A549 (cell line): Measurements from ENCODE around the gene IFNL3. TPM values are rescaled to one million over a fixed set of nuclear protein-coding genes. Genes with fewer than 3 reads are reported as not detected.
A peak's percentile ranks its signal among the peaks of the same experiment; 100 is the strongest.

Experiments used
- ATAC-seq, 2 experiments: fragments of 200-7000 bp in 1 of 2; fragments of >200 bp in 1 of 2; cut with Nextera tagmentation in 1 of 2; cut with Tn5 transposase in 1 of 2; 3 replicates each; pipeline versions ENCODE4 v1.8.0 to v1.9.1; 2018 to 2020; ENCODE audit warnings: mild to moderate bottlenecking in 1 of 2, moderate library complexity in 1 of 2
- CTCF ChIA-PET: fragments of 300-600 bp; sonication (Branson Sonifier 250); formaldehyde crosslinking; extraction: SDS; loops from one replicate; lab custom pipeline; 2021; ENCODE audit warnings: antibody characterized with exemption, inconsistent platforms; lab: Yijun Ruan, JAX
- POLR2A ChIA-PET: fragments of 350-600 bp; formaldehyde crosslinking; extraction: SDS; loops from one replicate; lab custom pipeline; 2021; ENCODE audit warnings: antibody characterized with exemption, inconsistent platforms; lab: Yijun Ruan, JAX
- DNase-seq, 2 experiments: peaks; one replicate each; pipeline versions ENCODE4 v3.0.0 to v3.0.0-alpha.2; 2011 to 2016; ENCODE audit warnings: low read depth in 1 of 2, low spot score in 1 of 2
- FAIRE-seq: peaks from 2 replicates; lab custom pipeline; 2011; peaks lifted over from hg19 to GRCh38; lab: Jason Lieb, UNC
- H3K27ac ChIP-seq, 2 experiments: fragments of >200 bp; sonication (Bioruptor Twin); formaldehyde crosslinking; 3 replicates each; pipeline ENCODE4 v1.5.1; 2016 to 2017
- H3K4me1 ChIP-seq: fragments of >200 bp; sonication (Bioruptor Twin); formaldehyde crosslinking; 3 replicates; pipeline ENCODE4 v1.6.1; 2016
- H3K4me2 ChIP-seq: fragments of >200 bp; sonication (Bioruptor Twin); formaldehyde crosslinking; 3 replicates; pipeline ENCODE4 v1.6.1; 2016
- H3K4me3 ChIP-seq: fragments of >200 bp; sonication (Bioruptor Twin); formaldehyde crosslinking; 3 replicates; pipeline ENCODE4 v1.5.1; 2016
- H3K9me3 ChIP-seq: fragments of >200 bp; sonication (Bioruptor Twin); formaldehyde crosslinking; 3 replicates; pipeline ENCODE4 v1.6.1; 2016
- CEBPB ChIP-seq, 2 experiments: fragments of >200 bp in 1 of 2; sonication (Bioruptor Twin) in 1 of 2; formaldehyde crosslinking in 1 of 2; IDR thresholded peaks; 2 replicates each; pipeline ENCODE4 v1.6.1; 2012 to 2016
- CHD4 ChIP-seq: fragments of 200-600 bp; sonication (generic); IDR thresholded peaks from 2 replicates; pipeline ENCODE4 v1.6.1; 2016; ENCODE audit warnings: antibody characterized with exemption, mild to moderate bottlenecking, borderline replicate concordance
- E2F6 ChIP-seq: IDR thresholded peaks from 2 replicates; pipeline ENCODE4 v1.6.1; 2012; ENCODE audit warnings: low read depth, borderline replicate concordance
- FOSB ChIP-seq: fragments of 250-450 bp; sonication (Bioruptor Pico); IDR thresholded peaks from 2 replicates; pipeline ENCODE4 v1.5.0; 2020; ENCODE audit warnings: mild to moderate bottlenecking, moderate library complexity
- FOSL2 ChIP-seq, 2 experiments: fragments of 450-650 bp in 1 of 2; fragments of >200 bp in 1 of 2; sonication (Bioruptor Twin) in 1 of 2; formaldehyde crosslinking; IDR thresholded peaks; 2 replicates each; pipeline versions ENCODE4 v1.5.0 to v1.6.1; 2016 to 2020; ENCODE audit warnings: mild to moderate bottlenecking in 1 of 2, moderate library complexity in 1 of 2
- GATA3 ChIP-seq: IDR thresholded peaks from 2 replicates; pipeline ENCODE4 v1.6.1; 2012; ENCODE audit warnings: borderline replicate concordance
- HES2 ChIP-seq: fragments of >200 bp; sonication (Bioruptor Twin); formaldehyde crosslinking; IDR thresholded peaks from 2 replicates; pipeline ENCODE4 v1.6.1; 2016
- HMGXB4 ChIP-seq: fragments of 250-450 bp; sonication (Bioruptor Pico); IDR thresholded peaks from 2 replicates; pipeline ENCODE4 v1.5.0; 2021; ENCODE audit warnings: mild to moderate bottlenecking, moderate library complexity, borderline replicate concordance
- JUNB ChIP-seq: fragments of >200 bp; sonication (Bioruptor Twin); formaldehyde crosslinking; IDR thresholded peaks from 2 replicates; pipeline ENCODE4 v1.6.1; 2016
- KDM1A ChIP-seq: fragments of 200-600 bp; sonication (generic); IDR thresholded peaks from 2 replicates; pipeline ENCODE4 v1.6.1; 2016; ENCODE audit warnings: low read depth, mild to moderate bottlenecking
- MAFK ChIP-seq: fragments of 450-650 bp; IDR thresholded peaks from 2 replicates; pipeline ENCODE4 v1.6.1; 2014; ENCODE audit not compliant: partially characterized antibody
- MAX ChIP-seq: IDR thresholded peaks from 2 replicates; pipeline ENCODE4 v1.6.1; 2012
- PHF8 ChIP-seq: fragments of 200-600 bp; sonication (generic); IDR thresholded peaks from 2 replicates; pipeline ENCODE4 v1.6.1; 2016; ENCODE audit warnings: low read depth, mild to moderate bottlenecking, antibody characterized with exemption, moderate library complexity, borderline replicate concordance
- POLR2AphosphoS2 ChIP-seq: conservative IDR thresholded peaks from 2 replicates; pipeline ENCODE4 v1.6.1; 2012; ENCODE audit warnings: low read length, improper control_type of control experiment, inconsistent platforms
- RARB ChIP-seq: fragments of 250-450 bp; sonication (Bioruptor Pico); IDR thresholded peaks from 2 replicates; pipeline ENCODE4 v1.8.0; 2021; ENCODE audit warnings: mild to moderate bottlenecking, moderate library complexity
- REST ChIP-seq: fragments of 200-600 bp; sonication (generic); IDR thresholded peaks from 2 replicates; pipeline ENCODE4 v1.6.1; 2016; ENCODE audit warnings: antibody characterized with exemption, mild to moderate bottlenecking, moderate library complexity
- RFX5 ChIP-seq: fragments of 450-650 bp; IDR thresholded peaks from 2 replicates; pipeline ENCODE4 v1.7.1; 2014; ENCODE audit warnings: antibody characterized with exemption, mild to moderate bottlenecking, moderate library complexity
- RNF2 ChIP-seq: fragments of 200-600 bp; sonication (generic); IDR thresholded peaks from 2 replicates; pipeline ENCODE4 v1.6.1; 2016; ENCODE audit warnings: low read depth, mild to moderate bottlenecking, antibody characterized with exemption, moderate library complexity, borderline replicate concordance
- TFCP2L1 ChIP-seq: fragments of 250-450 bp; sonication (Bioruptor Pico); IDR thresholded peaks from 2 replicates; pipeline ENCODE4 v1.5.0; 2021; ENCODE audit warnings: mild to moderate bottlenecking
- WGBS: methylation state at CpG from one replicate; pipeline ENCODE4 v1.1.6; 2017; ENCODE audit errors: missing lambda C conversion rate; 5-methylcytosine and 5-hydroxymethylcytosine counted together
- polyA plus RNA-seq, 4 experiments: library from polyadenylated mRNA; depleted of rRNA in 3 of 4; stranded (reverse); fragments of >200 nt; fragmentation: RNase III in 1 of 4; extraction: RNeasy Plus Mini Kit Qiagen cat#74134 plus additional on column Dnase treatment in 1 of 4; gene quantifications; 2 replicates in 3 of 4; 3 replicates in 1 of 4; pipeline ENCODE4 v1.2.3, GENCODE V29; 2011 to 2017

IFNL3 gene
- polyA plus RNA-seq, 2 of the 4 experiments (the other 2 are of a cell fraction) = not detected

- Histone ChIP-seq H3K4me2 (no peak overlapping the region), H3K4me1 (no peaks in the 10 kb centered on the region), H3K4me3 (no peak overlapping the region), H3K9me3 (no peaks in the 10 kb centered on the region)
- 89% methylated on average over 7 of the region's 7 CpGs for WGBS
- FAIRE-seq (no peak), DNase-seq (no peak)
- TF ChIP-seq JUNB = no peak
- TF ChIP-seq RARB (CRISPR knock-in tag) = no peak
- no peak for TF ChIP-seq HMGXB4 (CRISPR knock-in tag)
- peak; percentile 24 to 51; a peak in 3 of 4 replicates for TF ChIP-seq CEBPB (IDR thresholded peaks at IDR 0.05)
- TF ChIP-seq POLR2AphosphoS2 = no peak
- TF ChIP-seq RNF2 = no peak
- TF ChIP-seq FOSL2 (IDR thresholded peaks at IDR 0.05) = no peak
- TF ChIP-seq FOSL2 (CRISPR knock-in tag; IDR thresholded peaks at IDR 0.05) = no peak
- TF ChIP-seq, all 56 proteins: peak for 1
- ChIA-PET CTCF (interaction anchor here (0.6 to 1.7 kb wide), 4 partner anchors 9 to 87 kb away, joined by 3 to 7 read pairs (median 4); no protein-coding TSS in a partner anchor), POLR2A (no interaction called here)
- no peak overlapping the region for H3K27ac ChIP-seq
- ATAC-seq = no peak
These were observed 4.4 kb downstream of the IFNL3 start for GRCh38 chr19:39240421-39240820.

GRCh38 chr19:39238944-39239343, 5.9 kb downstream of the IFNL3 start:
- POLR2A ChIA-PET = interaction anchor here (0.6 kb wide), 1 partner anchor 58 kb away, joined by 8 read pairs; no protein-coding TSS in a partner anchor
- H3K4me3 ChIP-seq = no peak overlapping the region
- H3K4me1 ChIP-seq = no peaks in the 10 kb centered on the region
- WGBS = 84% methylated on average over 6 of the region's 6 CpGs
- H3K4me2 ChIP-seq = no peak overlapping the region
- DNase-seq (no peak), FAIRE-seq (peak; percentile 77), ATAC-seq (no peak)
- no peaks in the 10 kb centered on the region for H3K9me3 ChIP-seq
- H3K27ac ChIP-seq = no peak overlapping the region
- CTCF ChIA-PET = interaction anchor here (0.6 to 1.8 kb wide), 9 partner anchors 8 to 130 kb away, joined by 3 to 6 read pairs (median 3); no protein-coding TSS in a partner anchor
- no peak for TF ChIP-seq PHF8
- TF ChIP-seq FOSL2 (IDR thresholded peaks at IDR 0.05) = no peak
- no peak for TF ChIP-seq FOSL2 (CRISPR knock-in tag; IDR thresholded peaks at IDR 0.05)
- no peak for TF ChIP-seq CHD4
- no peak for TF ChIP-seq MAFK
- TF ChIP-seq REST = no peak
- no peak for TF ChIP-seq TFCP2L1 (CRISPR knock-in tag)
- TF ChIP-seq HES2 = no peak
- TF ChIP-seq FOSB = no peak
- TF ChIP-seq CEBPB (IDR thresholded peaks at IDR 0.05) = no peak
- no peak for TF ChIP-seq KDM1A
- TF ChIP-seq GATA3 = no peak
- no peak for TF ChIP-seq RFX5
- TF ChIP-seq MAX = no peak
- no peak for TF ChIP-seq E2F6
